Germinal center (tissue), 1 donor: ENCODE measurements around the gene CHRNG.

ENCODE experiments used
- DNase-seq: peaks from one replicate; pipeline ENCODE4 v3.0.0; 2012; ENCODE audit warnings: mixed read lengths, low spot score

Gene CHRNG

GRCh38 chr2:232506709-232507108, 32.8 kb upstream of the CHRNG start:
- DNase-seq, result no peak

- DNase-seq, result no peak
These were observed 31.2 kb upstream of the CHRNG start for GRCh38 chr2:232508251-232508650.

GRCh38 chr2:232511336-232511890, 28.1 kb upstream of the CHRNG start:
- no peak for DNase-seq

GRCh38 chr2:232512602-232513001, 26.9 kb upstream of the CHRNG start:
- no peak for DNase-seq

- DNase-seq, result no peak
These were observed 26.1 kb upstream of the CHRNG start for GRCh38 chr2:232513353-232513752.

GRCh38 chr2:232515639-232516038, 23.9 kb upstream of the CHRNG start:
- DNase-seq, result no peak

GRCh38 chr2:232516551-232516950, 22.9 kb upstream of the CHRNG start:
- DNase-seq, result no peak

- DNase-seq, result no peak
These were observed 20.6 kb upstream of the CHRNG start for GRCh38 chr2:232518844-232519243.

- no peak for DNase-seq
These were observed 19.7 kb upstream of the CHRNG start, which contains the start of gene PRSS56 for GRCh38 chr2:232519581-232520438. Gene PRSS56 (plus strand): TSS chr2:232520388. CDS start chr2:232520599, 211 bp downstream.

GRCh38 chr2:232520489-232520888, 19.0 kb upstream of the CHRNG start:
- DNase-seq, result no peak

GRCh38 chr2:232521098-232521497, 18.4 kb upstream of the CHRNG start:
- no peak for DNase-seq

GRCh38 chr2:232521959-232522622, 17.4 kb upstream of the CHRNG start:
- peak; percentile 86 for DNase-seq

GRCh38 chr2:232522623-232523401, 16.7 kb upstream of the CHRNG start:
- DNase-seq, result no peak

- no peak for DNase-seq
These were observed 16.1 kb upstream of the CHRNG start for GRCh38 chr2:232523402-232523681.

- DNase-seq, result peak; percentile 54
These were observed 15.6 kb upstream of the CHRNG start for GRCh38 chr2:232523682-232524597.

- no peak for DNase-seq
These were observed 14.7 kb upstream of the CHRNG start for GRCh38 chr2:232524771-232525170.

GRCh38 chr2:232525199-232525598, 14.3 kb upstream of the CHRNG start:
- DNase-seq, result no peak

GRCh38 chr2:232525791-232526371, 13.6 kb upstream of the CHRNG start, which contains the start of gene CHRND:
Gene CHRND (plus strand): TSS chr2:232526160. CDS start chr2:232526216, 56 bp downstream.
- DNase-seq, result no peak

- DNase-seq, result no peak
These were observed 13.0 kb upstream of the CHRNG start for GRCh38 chr2:232526372-232526941.

- DNase-seq, result no peak
These were observed 11.5 kb upstream of the CHRNG start for GRCh38 chr2:232527905-232528470.
